Kidney epithelial cell (primary cell): Measurements from ENCODE around the gene CABCOCO1. TPM values are rescaled to one million over a fixed set of nuclear protein-coding genes. Genes with fewer than 3 reads are reported as not detected.

ENCODE experiments used
- DNase-seq: peaks from one replicate; pipeline ENCODE4 v3.0.0-alpha.2; 2010; ENCODE audit warnings: low read depth
- H3K27me3 ChIP-seq: 2 replicates; pipeline ENCODE4 v1.6.0; 2011; ENCODE audit warnings: low read length; ENCODE audit not compliant: control insufficient read depth, insufficient read depth
- H3K36me3 ChIP-seq: 2 replicates; pipeline ENCODE4 v1.5.1; 2011; ENCODE audit warnings: low read length; ENCODE audit not compliant: control insufficient read depth, insufficient read depth
- H3K4me3 ChIP-seq: 2 replicates; pipeline ENCODE4 v1.5.1; 2011; ENCODE audit warnings: low read depth, mild to moderate bottlenecking, control low read depth, low read length
- CTCF ChIP-seq: IDR thresholded peaks from 2 replicates; pipeline ENCODE4 v1.5.1; 2011; ENCODE audit warnings: mild to moderate bottlenecking, moderate library complexity, low read length, control low read depth, inconsistent platforms; ENCODE audit not compliant: insufficient read depth, poor library complexity, severe bottlenecking
- total RNA-seq: library from RNA; depleted of rRNA; stranded (reverse); fragments of >200 nt; gene quantifications from 2 replicates; pipeline ENCODE4 v1.2.3, GENCODE V29; 2015

The CABCOCO1 gene
- total RNA-seq, 1 donor from 2014 or later, result 0.33 TPM

GRCh38 chr10:61804414-61804813 lies 141.7 kb downstream of the CABCOCO1 start:
- Histone ChIP-seq H3K27me3 (no peaks in the 10 kb centered on the region), H3K36me3 (no peaks in the 10 kb centered on the region), H3K4me3 (no peak overlapping the region)
- no peak for TF ChIP-seq CTCF
- no peak for DNase-seq

- H3K36me3 ChIP-seq, result no peaks in the 10 kb centered on the region
- no peak overlapping the region for H3K4me3 ChIP-seq
- no peak for DNase-seq
- TF ChIP-seq CTCF, result no peak
- H3K27me3 ChIP-seq, result no peaks in the 10 kb centered on the region
These were observed 142.4 kb downstream of the CABCOCO1 start for GRCh38 chr10:61805091-61805490.

- Histone ChIP-seq H3K36me3 (no peaks in the 10 kb centered on the region), H3K27me3 (no peaks in the 10 kb centered on the region), H3K4me3 (no peak overlapping the region)
- DNase-seq, result no peak
- no peak for TF ChIP-seq CTCF
These were observed 147.5 kb downstream of the CABCOCO1 start for GRCh38 chr10:61810263-61810662.

GRCh38 chr10:61812052-61812721 lies 149.5 kb downstream of the CABCOCO1 start:
- no peak for TF ChIP-seq CTCF
- H3K27me3 ChIP-seq, result no peaks in the 10 kb centered on the region
- DNase-seq, result no peak
- H3K4me3 ChIP-seq, result no peak overlapping the region
- H3K36me3 ChIP-seq, result no peaks in the 10 kb centered on the region

GRCh38 chr10:61812920-61813319 lies 150.2 kb downstream of the CABCOCO1 start:
- Histone ChIP-seq H3K27me3 (no peaks in the 10 kb centered on the region), H3K4me3 (no peak overlapping the region), H3K36me3 (no peaks in the 10 kb centered on the region)
- no peak for TF ChIP-seq CTCF
- DNase-seq, result no peak

- DNase-seq, result no peak
- no peak for TF ChIP-seq CTCF
- Histone ChIP-seq H3K36me3 (no peaks in the 10 kb centered on the region), H3K27me3 (no peaks in the 10 kb centered on the region), H3K4me3 (no peak overlapping the region)
These were observed 151.4 kb downstream of the CABCOCO1 start for GRCh38 chr10:61814160-61814559.
